ENCODE measurements around the gene MYD88. TPM values are rescaled to one million over a fixed set of nuclear protein-coding genes. Genes with fewer than 3 reads are reported as not detected.

The MYD88 gene
- total and polyA plus RNA-seq, 9 of the 15 experiments (the other 6 are each of a cell fraction or from before 2014, with no cell fraction given), result 3.2 to 47.3 (median 27.6) TPM

GRCh38 chr3:38149708-38150107, 11.2 kb downstream of the MYD88 start (continued):
- TF ChIP-seq, protein P1, sequence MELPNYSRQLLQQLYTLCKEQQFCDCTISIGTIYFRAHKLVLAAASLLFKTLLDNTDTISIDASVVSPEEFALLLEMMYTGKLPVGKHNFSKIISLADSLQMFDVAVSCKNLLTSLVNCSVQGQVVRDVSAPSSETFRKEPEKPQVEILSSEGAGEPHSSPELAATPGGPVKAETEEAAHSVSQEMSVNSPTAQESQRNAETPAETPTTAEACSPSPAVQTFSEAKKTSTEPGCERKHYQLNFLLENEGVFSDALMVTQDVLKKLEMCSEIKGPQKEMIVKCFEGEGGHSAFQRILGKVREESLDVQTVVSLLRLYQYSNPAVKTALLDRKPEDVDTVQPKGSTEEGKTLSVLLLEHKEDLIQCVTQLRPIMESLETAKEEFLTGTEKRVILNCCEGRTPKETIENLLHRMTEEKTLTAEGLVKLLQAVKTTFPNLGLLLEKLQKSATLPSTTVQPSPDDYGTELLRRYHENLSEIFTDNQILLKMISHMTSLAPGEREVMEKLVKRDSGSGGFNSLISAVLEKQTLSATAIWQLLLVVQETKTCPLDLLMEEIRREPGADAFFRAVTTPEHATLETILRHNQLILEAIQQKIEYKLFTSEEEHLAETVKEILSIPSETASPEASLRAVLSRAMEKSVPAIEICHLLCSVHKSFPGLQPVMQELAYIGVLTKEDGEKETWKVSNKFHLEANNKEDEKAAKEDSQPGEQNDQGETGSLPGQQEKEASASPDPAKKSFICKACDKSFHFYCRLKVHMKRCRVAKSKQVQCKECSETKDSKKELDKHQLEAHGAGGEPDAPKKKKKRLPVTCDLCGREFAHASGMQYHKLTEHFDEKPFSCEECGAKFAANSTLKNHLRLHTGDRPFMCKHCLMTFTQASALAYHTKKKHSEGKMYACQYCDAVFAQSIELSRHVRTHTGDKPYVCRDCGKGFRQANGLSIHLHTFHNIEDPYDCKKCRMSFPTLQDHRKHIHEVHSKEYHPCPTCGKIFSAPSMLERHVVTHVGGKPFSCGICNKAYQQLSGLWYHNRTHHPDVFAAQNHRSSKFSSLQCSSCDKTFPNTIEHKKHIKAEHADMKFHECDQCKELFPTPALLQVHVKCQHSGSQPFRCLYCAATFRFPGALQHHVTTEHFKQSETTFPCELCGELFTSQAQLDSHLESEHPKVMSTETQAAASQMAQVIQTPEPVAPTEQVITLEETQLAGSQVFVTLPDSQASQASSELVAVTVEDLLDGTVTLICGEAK (IDR thresholded peaks at IDR 0.05), result peak; percentile 33; the same call in 1 of the 2 replicates
- TF ChIP-seq, protein P1 (CRISPR knock-in tag; IDR thresholded peaks at IDR 0.05), result no peak
- TF ChIP-seq CREBBP (IDR thresholded peaks at IDR 0.05; ENCODE audit: low read depth, low read length) (no peak), ILF3 (IDR thresholded peaks at IDR 0.05; ENCODE audit: borderline replicate concordance) (no peak), ZNF785 (CRISPR knock-in tag; IDR thresholded peaks at IDR 0.05) (no peak), ATF4 (CRISPR knock-in tag; IDR thresholded peaks at IDR 0.05) (no peak), ATF1 (CRISPR knock-in tag; IDR thresholded peaks at IDR 0.05) (no peak), ATF1 (tag; IDR thresholded peaks at IDR 0.05) (no peak)
- TF ChIP-seq, protein P2, sequence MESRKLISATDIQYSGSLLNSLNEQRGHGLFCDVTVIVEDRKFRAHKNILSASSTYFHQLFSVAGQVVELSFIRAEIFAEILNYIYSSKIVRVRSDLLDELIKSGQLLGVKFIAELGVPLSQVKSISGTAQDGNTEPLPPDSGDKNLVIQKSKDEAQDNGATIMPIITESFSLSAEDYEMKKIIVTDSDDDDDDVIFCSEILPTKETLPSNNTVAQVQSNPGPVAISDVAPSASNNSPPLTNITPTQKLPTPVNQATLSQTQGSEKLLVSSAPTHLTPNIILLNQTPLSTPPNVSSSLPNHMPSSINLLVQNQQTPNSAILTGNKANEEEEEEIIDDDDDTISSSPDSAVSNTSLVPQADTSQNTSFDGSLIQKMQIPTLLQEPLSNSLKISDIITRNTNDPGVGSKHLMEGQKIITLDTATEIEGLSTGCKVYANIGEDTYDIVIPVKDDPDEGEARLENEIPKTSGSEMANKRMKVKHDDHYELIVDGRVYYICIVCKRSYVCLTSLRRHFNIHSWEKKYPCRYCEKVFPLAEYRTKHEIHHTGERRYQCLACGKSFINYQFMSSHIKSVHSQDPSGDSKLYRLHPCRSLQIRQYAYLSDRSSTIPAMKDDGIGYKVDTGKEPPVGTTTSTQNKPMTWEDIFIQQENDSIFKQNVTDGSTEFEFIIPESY (CRISPR knock-in tag; IDR thresholded peaks at IDR 0.05), result 0 out of 2 replicates have a peak, but pooled peaks have one; percentile 10
- TF ChIP-seq, protein P3, sequence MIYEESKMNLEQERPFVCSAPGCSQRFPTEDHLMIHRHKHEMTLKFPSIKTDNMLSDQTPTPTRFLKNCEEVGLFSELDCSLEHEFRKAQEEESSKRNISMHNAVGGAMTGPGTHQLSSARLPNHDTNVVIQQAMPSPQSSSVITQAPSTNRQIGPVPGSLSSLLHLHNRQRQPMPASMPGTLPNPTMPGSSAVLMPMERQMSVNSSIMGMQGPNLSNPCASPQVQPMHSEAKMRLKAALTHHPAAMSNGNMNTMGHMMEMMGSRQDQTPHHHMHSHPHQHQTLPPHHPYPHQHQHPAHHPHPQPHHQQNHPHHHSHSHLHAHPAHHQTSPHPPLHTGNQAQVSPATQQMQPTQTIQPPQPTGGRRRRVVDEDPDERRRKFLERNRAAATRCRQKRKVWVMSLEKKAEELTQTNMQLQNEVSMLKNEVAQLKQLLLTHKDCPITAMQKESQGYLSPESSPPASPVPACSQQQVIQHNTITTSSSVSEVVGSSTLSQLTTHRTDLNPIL (CRISPR knock-in tag; IDR thresholded peaks at IDR 0.05), result no peak
- TF ChIP-seq, protein P4, sequence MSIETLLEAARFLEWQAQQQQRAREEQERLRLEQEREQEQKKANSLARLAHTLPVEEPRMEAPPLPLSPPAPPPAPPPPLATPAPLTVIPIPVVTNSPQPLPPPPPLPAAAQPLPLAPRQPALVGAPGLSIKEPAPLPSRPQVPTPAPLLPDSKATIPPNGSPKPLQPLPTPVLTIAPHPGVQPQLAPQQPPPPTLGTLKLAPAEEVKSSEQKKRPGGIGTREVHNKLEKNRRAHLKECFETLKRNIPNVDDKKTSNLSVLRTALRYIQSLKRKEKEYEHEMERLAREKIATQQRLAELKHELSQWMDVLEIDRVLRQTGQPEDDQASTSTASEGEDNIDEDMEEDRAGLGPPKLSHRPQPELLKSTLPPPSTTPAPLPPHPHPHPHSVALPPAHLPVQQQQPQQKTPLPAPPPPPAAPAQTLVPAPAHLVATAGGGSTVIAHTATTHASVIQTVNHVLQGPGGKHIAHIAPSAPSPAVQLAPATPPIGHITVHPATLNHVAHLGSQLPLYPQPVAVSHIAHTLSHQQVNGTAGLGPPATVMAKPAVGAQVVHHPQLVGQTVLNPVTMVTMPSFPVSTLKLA (conservative IDR thresholded peaks at IDR 0.05), result 0 out of 4 replicates have a peak, but pooled peaks of 1 of the 2 experiments have one; percentile 30
